ENCODE data around the gene NHSL1.

The NHSL1 gene

GRCh38 chr6:138465007-138465645, 34.2 kb downstream of the NHSL1 start:
- DNase-seq (ENCODE audit: low read depth, low spot score): no peak

GRCh38 chr6:138464085-138464484, 35.2 kb downstream of the NHSL1 start:
- no peak for DNase-seq (ENCODE audit: low read depth, low spot score)

DNA sequence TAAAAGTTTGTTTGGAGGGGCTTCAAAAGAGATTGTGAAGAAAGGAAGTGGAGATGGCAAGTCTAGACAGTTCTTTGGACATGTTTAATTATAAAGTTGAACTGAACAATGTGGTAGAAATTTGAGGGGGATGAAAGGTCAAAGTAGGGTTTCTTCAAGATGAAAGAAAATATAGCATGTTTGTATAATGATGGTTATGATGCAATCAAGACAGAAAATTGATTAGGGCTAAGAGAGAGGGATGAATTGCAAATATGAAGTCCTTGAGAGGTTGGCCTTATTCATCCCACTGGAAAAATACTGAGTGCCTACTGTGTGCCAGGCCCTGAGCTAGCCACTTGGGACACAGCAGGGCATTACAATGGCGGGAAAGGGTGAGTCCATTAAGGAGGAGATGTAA, 37.6 kb downstream of the NHSL1 start:
- DNase-seq (ENCODE audit: low read depth, low spot score): no peak

- no peak for DNase-seq (ENCODE audit: low read depth, low spot score)
Measured at GRCh38 chr6:138456401-138456790, 42.9 kb downstream of the NHSL1 start.

GRCh38 chr6:138455746-138456400, 43.4 kb downstream of the NHSL1 start:
- DNase-seq (ENCODE audit: low read depth, low spot score): no peak

DNA sequence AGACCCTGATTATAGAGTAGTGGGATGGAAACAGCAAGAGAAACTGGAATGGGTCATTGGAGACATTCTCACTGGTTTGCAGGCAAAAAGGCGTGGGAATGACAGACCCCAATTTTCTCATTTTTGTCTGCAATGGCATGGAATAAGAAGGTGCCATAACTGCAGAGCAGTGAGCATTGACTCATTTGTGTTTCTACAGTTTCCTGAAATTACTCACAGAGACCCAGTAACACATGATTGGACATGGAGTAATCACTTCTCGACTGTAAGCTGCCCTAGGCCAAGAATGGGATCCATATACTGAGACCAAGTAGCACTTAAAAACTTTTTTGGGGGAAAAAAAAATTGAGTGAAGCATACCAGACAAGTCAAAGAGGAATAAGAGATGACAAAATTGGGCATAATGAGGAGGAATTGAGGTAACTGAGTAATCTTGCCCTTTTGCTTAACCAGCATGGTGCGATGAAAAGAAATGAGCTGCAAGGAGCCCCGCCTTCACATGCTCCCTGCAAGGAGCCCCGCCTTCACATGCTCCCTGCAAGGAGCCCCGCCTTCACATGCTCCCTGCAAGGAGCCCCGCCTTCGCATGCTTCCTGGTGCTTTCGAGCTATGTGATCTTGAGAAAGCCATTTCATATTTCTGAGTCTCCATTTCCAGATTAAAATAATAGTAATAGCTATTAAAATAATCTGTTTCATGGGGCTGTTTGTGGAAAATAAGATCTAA, 44.1 kb downstream of the NHSL1 start:
- no peak for DNase-seq (ENCODE audit: low read depth, low spot score)

GRCh38 chr6:138451043-138451442, 48.3 kb downstream of the NHSL1 start:
- DNase-seq (ENCODE audit: low read depth, low spot score): no peak

DNA sequence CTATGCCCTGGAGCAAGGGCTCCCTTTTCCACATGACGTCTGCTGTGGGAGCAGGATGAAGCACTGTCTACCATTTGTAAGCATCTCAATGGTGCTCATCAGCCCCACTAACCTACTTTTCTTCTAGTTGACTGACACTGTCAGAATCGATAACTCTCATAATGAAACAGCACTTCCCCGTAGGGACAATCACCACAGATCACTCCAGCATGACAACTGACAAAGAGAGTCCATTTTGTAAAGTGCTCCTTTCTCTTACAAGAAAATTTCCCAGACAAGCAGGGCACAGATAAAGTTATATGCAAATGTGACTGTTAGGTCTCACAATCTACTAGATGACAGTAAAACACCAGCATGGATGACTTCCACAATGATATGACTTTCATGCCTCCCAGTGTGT, 48.8 kb downstream of the NHSL1 start:
- no peak for DNase-seq (ENCODE audit: low read depth, low spot score)

DNA sequence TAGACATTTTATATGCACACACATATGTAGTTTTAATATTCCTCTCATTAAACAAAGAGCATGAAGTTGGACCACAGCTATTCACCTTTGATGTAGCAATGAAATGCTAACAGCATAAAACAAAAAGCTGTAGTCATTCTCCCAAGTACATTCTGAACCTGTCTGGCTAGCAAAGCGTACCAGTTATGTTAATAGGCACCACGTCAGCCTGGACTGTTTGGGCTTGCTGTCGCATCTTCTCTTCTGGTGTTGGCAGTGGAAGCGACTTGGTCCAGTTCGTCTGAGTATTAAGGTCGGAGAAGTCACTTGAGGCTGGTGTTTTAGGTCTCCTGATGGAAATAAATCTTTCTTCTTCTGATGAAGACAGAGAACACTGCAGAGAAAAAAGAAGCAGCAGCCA, 52.5 kb downstream of the NHSL1 start:
- no peak for DNase-seq (ENCODE audit: low read depth, low spot score)

DNA sequence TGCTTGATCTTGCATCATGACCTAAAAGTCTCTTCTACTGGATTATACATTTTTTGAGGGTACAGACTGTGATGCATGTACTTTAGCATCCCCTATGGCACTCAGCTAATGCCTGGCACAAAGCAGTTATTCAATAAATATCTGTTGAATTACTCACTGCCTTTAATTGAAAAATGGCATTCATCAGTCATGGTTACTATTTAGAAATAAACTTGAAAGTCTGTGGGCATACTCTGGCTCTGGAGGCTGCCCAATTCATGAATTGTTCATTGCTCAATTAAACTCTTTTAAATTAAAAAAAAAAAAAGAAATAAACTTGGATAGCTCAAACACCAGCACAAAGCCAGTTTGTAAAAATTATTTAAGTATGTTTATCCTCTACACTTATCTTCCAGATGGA, 55.3 kb downstream of the NHSL1 start:
- DNase-seq (ENCODE audit: low read depth, low spot score): no peak

DNA sequence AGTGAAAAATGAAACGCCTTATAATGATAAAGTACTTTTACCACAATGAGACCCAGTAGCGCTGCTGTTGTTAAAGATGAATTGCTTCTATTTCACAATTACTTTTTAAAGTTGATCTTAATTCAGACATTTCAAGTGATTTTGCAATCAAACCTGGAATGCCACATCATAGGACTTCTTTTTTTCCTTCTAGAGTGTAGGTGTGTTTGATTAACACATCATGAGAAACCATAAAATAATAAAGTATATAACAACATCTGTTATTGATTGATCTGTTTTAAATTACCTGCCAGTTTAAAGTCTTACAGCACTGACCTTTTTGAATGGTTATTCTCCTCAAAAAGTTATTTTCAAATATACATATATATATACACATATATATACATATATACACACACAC, 56.6 kb downstream of the NHSL1 start:
- no peak for DNase-seq (ENCODE audit: low read depth, low spot score)

DNA sequence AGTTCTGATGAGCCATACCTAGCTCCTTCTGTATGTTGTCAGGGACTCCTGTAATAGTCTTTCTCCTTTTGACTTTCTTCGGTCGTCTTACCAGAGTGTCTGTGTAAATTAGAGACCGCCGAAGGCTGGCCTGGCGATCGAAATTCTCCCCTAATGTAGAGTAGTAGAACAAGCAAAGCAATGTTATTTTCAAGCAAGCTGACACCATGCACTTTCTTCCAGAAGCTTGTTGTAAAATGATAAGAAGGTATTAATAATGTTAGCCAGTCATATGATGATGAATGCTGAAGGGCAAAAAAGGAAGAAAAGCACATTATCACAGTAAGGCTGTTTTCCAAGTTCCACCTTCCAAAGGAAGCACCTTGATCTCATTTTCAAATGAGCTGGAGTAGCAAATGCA, 57.3 kb downstream of the NHSL1 start:
- DNase-seq (ENCODE audit: low read depth, low spot score): no peak

GRCh38 chr6:138440758-138441357, 58.4 kb downstream of the NHSL1 start:
- no peak for DNase-seq (ENCODE audit: low read depth, low spot score)

- no peak for DNase-seq (ENCODE audit: low read depth, low spot score)
Measured at GRCh38 chr6:138440296-138440695, 59.0 kb downstream of the NHSL1 start.

- no peak for DNase-seq (ENCODE audit: low read depth, low spot score)
Measured at GRCh38 chr6:138439546-138439945, 59.7 kb downstream of the NHSL1 start.

DNA sequence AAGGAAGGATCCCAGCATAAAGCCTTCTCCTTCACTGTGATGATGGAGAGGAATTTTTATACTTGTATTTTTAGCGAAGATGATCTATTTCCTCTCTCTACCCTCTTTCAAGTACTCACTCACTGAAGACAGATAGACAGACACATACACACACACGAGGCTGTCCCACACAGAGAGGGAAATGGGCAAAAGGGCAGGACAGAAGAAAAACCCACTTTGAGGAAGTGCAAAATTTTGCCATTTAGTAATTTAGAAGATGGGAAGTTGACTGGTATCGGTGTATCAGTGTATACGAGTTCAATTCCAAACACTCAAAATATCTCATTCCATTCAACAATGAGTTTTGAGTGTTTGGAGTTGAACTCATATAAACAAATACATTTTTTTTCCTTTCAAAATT, 64.4 kb downstream of the NHSL1 start:
- no peak for DNase-seq (ENCODE audit: low read depth, low spot score)

- DNase-seq (ENCODE audit: low read depth, low spot score): no peak
Measured at GRCh38 chr6:138434096-138434495, 65.2 kb downstream of the NHSL1 start.

DNA sequence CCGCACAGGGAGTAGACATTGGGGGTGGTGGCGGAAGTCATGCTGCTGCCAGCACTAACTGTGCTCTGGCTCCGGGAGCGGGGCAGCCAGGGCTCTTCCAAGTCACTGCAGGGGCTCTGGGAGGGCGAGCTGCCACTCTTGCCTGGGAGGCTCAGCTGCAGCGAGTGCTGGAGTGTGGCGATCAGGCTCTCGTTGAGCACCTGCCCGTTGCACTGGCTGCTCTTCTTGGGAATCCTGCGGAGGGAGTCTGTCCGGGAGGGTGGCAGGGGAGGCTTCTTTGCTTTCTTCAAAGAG, 67.3 kb downstream of the NHSL1 start:
- no peak for DNase-seq (ENCODE audit: low read depth, low spot score)

DNA sequence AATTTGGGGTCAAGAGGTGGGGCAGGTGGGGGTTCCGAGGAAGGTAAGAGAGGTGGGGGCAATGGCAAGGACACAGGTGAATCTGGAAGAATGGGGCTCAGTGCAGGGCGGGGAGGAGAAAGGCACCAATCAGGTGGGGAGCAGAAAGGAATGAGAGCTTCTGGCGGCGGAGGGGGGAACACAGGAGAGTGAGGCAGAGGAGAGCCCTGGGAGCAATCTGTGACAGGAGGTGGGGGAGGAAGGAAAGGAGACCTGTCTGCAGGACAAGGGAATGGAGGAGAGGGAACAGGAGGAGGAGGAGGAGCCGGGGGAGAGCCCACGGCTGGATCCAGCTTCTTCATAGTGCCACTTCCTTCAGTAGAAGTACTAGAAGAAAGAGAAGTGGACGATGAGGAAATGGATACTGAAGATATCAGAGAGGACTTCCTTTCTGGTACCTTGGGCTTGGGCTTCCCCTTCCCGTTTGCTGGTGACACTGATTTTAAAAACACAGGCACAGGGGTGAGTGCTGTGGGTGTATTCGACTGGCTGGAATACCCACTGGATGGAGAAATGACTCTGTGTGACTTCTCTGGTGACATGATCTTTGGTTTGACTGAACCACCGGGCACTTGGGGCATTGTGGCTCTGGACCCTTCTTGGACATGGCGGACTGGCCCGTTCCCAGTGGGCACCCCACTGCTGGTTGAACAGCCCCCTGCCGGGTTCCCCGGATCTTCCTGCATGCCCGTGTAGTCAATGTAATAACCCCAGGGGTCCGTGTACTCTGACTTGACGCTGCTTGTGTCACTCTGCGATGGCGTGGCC, 67.8 kb downstream of the NHSL1 start:
- no peak for DNase-seq (ENCODE audit: low read depth, low spot score)

- DNase-seq (ENCODE audit: low read depth, low spot score): no peak
Measured at GRCh38 chr6:138430361-138431145, 68.7 kb downstream of the NHSL1 start.

- no peak for DNase-seq (ENCODE audit: low read depth, low spot score)
Measured at GRCh38 chr6:138429761-138430160, 69.5 kb downstream of the NHSL1 start.

All from ELF-1 (cell line).